ENCODE results near the gene APAF1.
A peak's percentile ranks its signal among the peaks of the same experiment; 100 is the strongest.

The APAF1 gene

GRCh38 chr12:98646294-98647090 is 1.4 kb downstream of the APAF1 start:
- DNase-seq (ENCODE audit: extremely low read depth, low read depth): no peak
- H3K4me3 ChIP-seq (replicated peaks; ENCODE audit: low read depth, low read length): peak overlapping the region; percentile 94
- no peak for TF ChIP-seq CTCF (IDR thresholded peaks at IDR 0.05; ENCODE audit: low read depth, low read length, missing control alignments)

GRCh38 chr12:98651328-98651727 is 6.2 kb downstream of the APAF1 start:
- DNase-seq (ENCODE audit: extremely low read depth, low read depth): no peak
- TF ChIP-seq CTCF (IDR thresholded peaks at IDR 0.05; ENCODE audit: low read depth, low read length, missing control alignments): no peak
- H3K4me3 ChIP-seq (replicated peaks; ENCODE audit: low read depth, low read length): no peak overlapping the region

GRCh38 chr12:98653866-98654493 is 8.9 kb downstream of the APAF1 start:
- no peak overlapping the region for H3K4me3 ChIP-seq (replicated peaks; ENCODE audit: low read depth, low read length)
- peak; percentile 41 for TF ChIP-seq CTCF (IDR thresholded peaks at IDR 0.05; ENCODE audit: low read depth, low read length, missing control alignments)
- peak; percentile 38 for DNase-seq (ENCODE audit: extremely low read depth, low read depth)

- DNase-seq (ENCODE audit: extremely low read depth, low read depth): no peak
- no peak overlapping the region for H3K4me3 ChIP-seq (replicated peaks; ENCODE audit: low read depth, low read length)
- TF ChIP-seq CTCF (IDR thresholded peaks at IDR 0.05; ENCODE audit: low read depth, low read length, missing control alignments): no peak
These were observed 11.4 kb downstream of the APAF1 start for GRCh38 chr12:98656289-98657101.

GRCh38 chr12:98660521-98660920 is 15.4 kb downstream of the APAF1 start:
- no peak for DNase-seq (ENCODE audit: extremely low read depth, low read depth)
- TF ChIP-seq CTCF (IDR thresholded peaks at IDR 0.05; ENCODE audit: low read depth, low read length, missing control alignments): no peak
- no peak overlapping the region for H3K4me3 ChIP-seq (replicated peaks; ENCODE audit: low read depth, low read length)

- no peak overlapping the region for H3K4me3 ChIP-seq (replicated peaks; ENCODE audit: low read depth, low read length)
- no peak for TF ChIP-seq CTCF (IDR thresholded peaks at IDR 0.05; ENCODE audit: low read depth, low read length, missing control alignments)
- no peak for DNase-seq (ENCODE audit: extremely low read depth, low read depth)
These were observed 24.7 kb downstream of the APAF1 start for GRCh38 chr12:98669751-98670150.

Measured in HFF-Myc (cell line).